WTC11 (cell line): Measurements from ENCODE around the gene NCKAP5.

ENCODE experiments used
- E2F4 ChIP-seq: sonication (generic); formaldehyde crosslinking; IDR thresholded peaks from 2 replicates; pipeline ENCODE4 v1.8.1; 2022; ENCODE audit warnings: low read depth, mild to moderate bottlenecking, moderate library complexity, missing genetic modification reagents, borderline replicate concordance
- GTF2I ChIP-seq: fragments of 250-450 bp; sonication (Bioruptor Pico); conservative IDR thresholded peaks from 2 replicates; pipeline ENCODE4 v1.4.0; 2021; ENCODE audit warnings: mild to moderate bottlenecking
- HMGXB4 ChIP-seq: sonication (generic); formaldehyde crosslinking; IDR thresholded peaks from 2 replicates; pipeline ENCODE4 v1.8.1; 2023; ENCODE audit warnings: mild to moderate bottlenecking, moderate library complexity, missing genetic modification reagents
- IRF2 ChIP-seq: sonication (generic); formaldehyde crosslinking; IDR thresholded peaks from 2 replicates; pipeline ENCODE4 v1.8.0; 2022; ENCODE audit warnings: low read depth, missing genetic modification reagents, borderline replicate concordance
- PREB ChIP-seq: sonication (generic); formaldehyde crosslinking; IDR thresholded peaks from 2 replicates; pipeline ENCODE4 v1.8.1; 2022; ENCODE audit warnings: mild to moderate bottlenecking, missing genetic modification reagents, moderate library complexity, borderline replicate concordance
- RORB ChIP-seq: fragments of 250-450 bp; sonication (Bioruptor Pico); IDR thresholded peaks from 2 replicates; pipeline ENCODE4 v1.9.0; 2021; ENCODE audit warnings: mild to moderate bottlenecking
- TCF7 ChIP-seq: sonication (generic); formaldehyde crosslinking; IDR thresholded peaks from 2 replicates; pipeline ENCODE4 v1.8.0; 2022; ENCODE audit warnings: mild to moderate bottlenecking, low read depth, missing genetic modification reagents, moderate library complexity
- TEAD1 ChIP-seq: sonication (generic); formaldehyde crosslinking; IDR thresholded peaks from 2 replicates; pipeline ENCODE4 v1.8.0; 2022; ENCODE audit warnings: mild to moderate bottlenecking, missing genetic modification reagents
- ZNF138 ChIP-seq: sonication (generic); formaldehyde crosslinking; conservative IDR thresholded peaks from 2 replicates; pipeline ENCODE4 v1.8.1; 2022; ENCODE audit warnings: mild to moderate bottlenecking, moderate library complexity, missing genetic modification reagents
- ZNF423 ChIP-seq: fragments of 250-450 bp; sonication (Bioruptor Pico); IDR thresholded peaks from 2 replicates; pipeline ENCODE4 v2.1.2; 2022; ENCODE audit warnings: mild to moderate bottlenecking, moderate library complexity
- TF ChIP-seq, protein P1 (sequence below): fragments of 200-600 bp; IDR thresholded peaks from 2 replicates; pipeline ENCODE4 v1.8.0; 2022; ENCODE audit warnings: antibody characterized with exemption

- TF ChIP-seq E2F4 (CRISPR knock-in tag) (no peak), GTF2I (CRISPR knock-in tag) (no peak), PREB (CRISPR knock-in tag) (no peak), RORB (no peak), HMGXB4 (CRISPR knock-in tag) (no peak), ZNF138 (no peak), TEAD1 (CRISPR knock-in tag) (no peak), ZNF423 (CRISPR knock-in tag) (no peak), IRF2 (no peak), TCF7 (no peak)
- TF ChIP-seq, protein P1, sequence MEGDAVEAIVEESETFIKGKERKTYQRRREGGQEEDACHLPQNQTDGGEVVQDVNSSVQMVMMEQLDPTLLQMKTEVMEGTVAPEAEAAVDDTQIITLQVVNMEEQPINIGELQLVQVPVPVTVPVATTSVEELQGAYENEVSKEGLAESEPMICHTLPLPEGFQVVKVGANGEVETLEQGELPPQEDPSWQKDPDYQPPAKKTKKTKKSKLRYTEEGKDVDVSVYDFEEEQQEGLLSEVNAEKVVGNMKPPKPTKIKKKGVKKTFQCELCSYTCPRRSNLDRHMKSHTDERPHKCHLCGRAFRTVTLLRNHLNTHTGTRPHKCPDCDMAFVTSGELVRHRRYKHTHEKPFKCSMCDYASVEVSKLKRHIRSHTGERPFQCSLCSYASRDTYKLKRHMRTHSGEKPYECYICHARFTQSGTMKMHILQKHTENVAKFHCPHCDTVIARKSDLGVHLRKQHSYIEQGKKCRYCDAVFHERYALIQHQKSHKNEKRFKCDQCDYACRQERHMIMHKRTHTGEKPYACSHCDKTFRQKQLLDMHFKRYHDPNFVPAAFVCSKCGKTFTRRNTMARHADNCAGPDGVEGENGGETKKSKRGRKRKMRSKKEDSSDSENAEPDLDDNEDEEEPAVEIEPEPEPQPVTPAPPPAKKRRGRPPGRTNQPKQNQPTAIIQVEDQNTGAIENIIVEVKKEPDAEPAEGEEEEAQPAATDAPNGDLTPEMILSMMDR = no peak
Measured at GRCh38 chr2:132783883-132784282, 784.4 kb downstream of the NCKAP5 start.
